GM12865 (cell line): ENCODE results near the gene SUSD6.
A peak's percentile ranks its signal among the peaks of the same experiment; 100 is the strongest.
"Not testable (repeated sequence)": the region's sequence is repeated elsewhere in the genome, so short reads cannot be mapped to it uniquely, and the experiment has no call there.

Experiments used
- DNase-seq: peaks from one replicate; pipeline ENCODE4 v3.0.0; 2010; ENCODE audit warnings: low read depth
- H3K4me3 ChIP-seq: 2 replicates; pipeline ENCODE4 v1.5.1; 2011; ENCODE audit warnings: mild to moderate bottlenecking, low read depth, low read length, control low read depth
- TF ChIP-seq, protein P1 (sequence below): IDR thresholded peaks from 2 replicates; pipeline ENCODE4 v1.5.1; 2011; ENCODE audit warnings: low read length, control low read depth, low read depth, inconsistent platforms; ENCODE audit not compliant: insufficient read depth; ENCODE audit errors: missing control alignments

Gene SUSD6

DNA sequence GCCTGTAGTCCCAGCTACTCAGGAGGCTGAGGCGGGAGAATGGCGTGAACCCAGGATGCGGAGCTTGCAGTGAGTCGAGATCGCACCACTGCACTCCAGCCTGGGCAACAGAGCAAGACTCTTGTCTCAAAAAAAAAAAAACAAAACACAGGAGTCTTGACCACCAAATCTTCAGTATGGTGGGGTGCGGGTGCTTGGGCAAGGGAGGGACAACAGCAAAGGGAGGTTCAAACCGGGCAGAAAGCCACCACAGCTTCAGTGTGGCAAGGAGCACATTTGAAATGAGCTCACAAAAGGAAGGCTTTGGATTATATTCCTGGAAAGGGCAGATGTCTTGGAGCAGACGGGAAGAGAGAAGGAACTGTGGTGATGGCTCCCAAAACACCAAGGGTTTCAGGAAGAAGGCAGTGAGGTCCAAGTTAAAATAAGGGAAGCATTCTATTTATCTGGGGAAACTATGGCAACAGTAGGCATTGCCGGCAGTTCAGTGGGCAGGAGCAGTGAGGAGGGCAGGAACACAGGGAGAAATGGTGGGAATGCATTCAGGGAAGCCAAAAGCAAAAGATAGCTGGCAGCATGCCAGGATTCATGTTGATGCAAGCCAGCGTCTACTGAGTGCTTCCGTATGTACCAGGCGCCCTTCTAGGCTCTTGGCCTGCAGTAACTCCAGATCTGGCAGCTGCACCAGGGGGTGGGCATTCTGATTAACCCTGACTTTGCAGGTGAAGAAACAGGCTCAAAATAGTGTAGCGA, 104.5 kb downstream of the SUSD6 start:
- no peak overlapping the region for H3K4me3 ChIP-seq
- TF ChIP-seq, protein P1, sequence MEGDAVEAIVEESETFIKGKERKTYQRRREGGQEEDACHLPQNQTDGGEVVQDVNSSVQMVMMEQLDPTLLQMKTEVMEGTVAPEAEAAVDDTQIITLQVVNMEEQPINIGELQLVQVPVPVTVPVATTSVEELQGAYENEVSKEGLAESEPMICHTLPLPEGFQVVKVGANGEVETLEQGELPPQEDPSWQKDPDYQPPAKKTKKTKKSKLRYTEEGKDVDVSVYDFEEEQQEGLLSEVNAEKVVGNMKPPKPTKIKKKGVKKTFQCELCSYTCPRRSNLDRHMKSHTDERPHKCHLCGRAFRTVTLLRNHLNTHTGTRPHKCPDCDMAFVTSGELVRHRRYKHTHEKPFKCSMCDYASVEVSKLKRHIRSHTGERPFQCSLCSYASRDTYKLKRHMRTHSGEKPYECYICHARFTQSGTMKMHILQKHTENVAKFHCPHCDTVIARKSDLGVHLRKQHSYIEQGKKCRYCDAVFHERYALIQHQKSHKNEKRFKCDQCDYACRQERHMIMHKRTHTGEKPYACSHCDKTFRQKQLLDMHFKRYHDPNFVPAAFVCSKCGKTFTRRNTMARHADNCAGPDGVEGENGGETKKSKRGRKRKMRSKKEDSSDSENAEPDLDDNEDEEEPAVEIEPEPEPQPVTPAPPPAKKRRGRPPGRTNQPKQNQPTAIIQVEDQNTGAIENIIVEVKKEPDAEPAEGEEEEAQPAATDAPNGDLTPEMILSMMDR: no peak
- DNase-seq: no peak

DNA sequence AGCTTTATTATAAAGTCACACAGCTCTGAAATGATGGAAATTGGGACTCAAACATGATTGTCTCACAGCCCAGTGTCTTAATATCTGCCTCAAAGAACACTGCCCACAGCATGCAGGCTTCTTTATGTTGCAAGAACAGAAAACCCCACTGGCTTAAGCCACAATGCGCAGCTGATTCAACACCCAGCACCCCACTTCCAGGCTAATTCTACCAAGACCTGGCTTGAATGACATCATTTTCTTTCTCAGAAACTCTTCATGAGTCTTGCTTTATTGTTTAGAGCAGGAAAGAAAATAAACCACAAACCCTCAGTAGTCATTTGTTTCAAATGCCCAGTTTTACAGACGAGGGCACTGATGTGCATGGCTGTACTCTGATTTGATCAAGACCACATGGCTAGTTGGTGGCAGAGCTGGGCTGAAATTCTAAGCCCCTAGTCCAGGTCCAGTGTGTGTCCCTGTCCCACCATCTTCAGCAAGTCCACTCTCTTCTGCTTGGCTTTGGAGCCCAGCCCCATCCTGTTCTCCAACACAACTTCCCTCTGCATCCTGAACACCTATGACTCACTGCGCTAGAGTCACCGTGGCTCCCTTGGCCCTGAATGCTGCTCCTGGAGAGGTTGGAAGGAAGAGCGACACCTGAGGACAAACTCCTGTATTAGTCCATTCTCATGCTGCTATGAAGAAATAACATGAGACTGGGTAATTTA, 105.2 kb downstream of the SUSD6 start:
- TF ChIP-seq, protein P1: no peak
- DNase-seq: no peak
- no peak overlapping the region for H3K4me3 ChIP-seq

DNA sequence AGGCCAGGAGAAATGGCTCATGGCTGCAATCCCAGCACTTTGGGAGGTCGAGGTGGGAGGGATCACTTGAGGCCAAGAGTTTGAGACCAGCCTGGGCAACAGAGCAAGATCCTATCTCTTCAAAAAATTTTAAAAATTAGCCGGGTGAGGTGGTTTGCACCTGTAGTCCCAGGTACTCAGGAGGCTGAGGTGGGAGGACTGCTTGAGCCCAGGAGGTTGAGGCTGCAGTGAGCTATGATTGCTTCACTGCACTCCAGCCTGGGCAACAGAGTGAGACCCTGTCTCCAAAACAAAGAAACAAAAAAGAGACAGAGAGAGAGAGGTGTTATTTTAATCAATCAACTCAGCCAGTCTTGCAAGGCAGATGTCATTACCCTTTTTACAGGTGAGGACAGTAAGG, 107.2 kb downstream of the SUSD6 start:
- not testable (repeated sequence) for H3K4me3 ChIP-seq, DNase-seq

DNA sequence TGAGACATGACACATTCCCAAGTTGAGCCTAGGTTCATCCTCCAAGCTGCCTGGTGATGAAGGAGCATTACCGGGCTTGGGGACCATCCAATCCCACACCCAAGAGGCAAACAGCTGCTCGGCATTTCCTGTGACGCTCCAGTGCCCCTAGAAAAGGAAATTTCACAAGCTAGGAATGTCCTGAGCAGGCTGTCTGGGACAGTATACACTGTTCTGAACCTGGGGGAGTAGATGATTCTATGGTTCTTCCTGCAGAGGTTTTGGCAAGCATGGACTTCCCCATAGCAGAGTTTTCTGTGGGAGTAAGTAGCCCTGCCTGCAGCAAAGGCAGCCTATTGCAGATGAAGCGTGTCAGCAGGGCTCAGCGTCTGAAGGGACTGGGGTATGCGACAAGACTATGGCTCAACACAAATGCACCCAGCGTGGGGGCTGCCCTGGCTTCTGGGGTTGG, 108.1 kb downstream of the SUSD6 start:
- DNase-seq: no peak
- H3K4me3 ChIP-seq: no peak overlapping the region
- TF ChIP-seq, protein P1: no peak

DNA sequence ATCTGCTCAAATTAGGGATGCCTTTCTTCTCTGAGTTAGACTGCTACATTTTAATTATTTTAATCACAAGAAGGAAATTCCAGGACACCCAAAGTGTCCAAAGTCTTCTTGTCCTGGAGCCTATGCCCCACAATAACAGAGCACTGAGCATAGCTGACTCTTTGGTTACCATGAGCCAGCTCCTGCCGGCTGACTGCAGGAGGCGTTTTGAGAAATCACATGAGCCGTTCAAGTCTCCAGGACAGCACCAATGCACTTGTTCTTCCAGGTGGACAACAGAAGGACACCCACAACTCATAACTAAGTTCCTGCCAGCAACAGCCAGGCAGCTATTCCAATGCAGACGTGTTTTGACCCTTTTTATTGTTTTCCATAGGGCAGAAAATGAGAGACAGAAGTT, 109.5 kb downstream of the SUSD6 start:
- no peak for DNase-seq
- no peak overlapping the region for H3K4me3 ChIP-seq
- TF ChIP-seq, protein P1: no peak

DNA sequence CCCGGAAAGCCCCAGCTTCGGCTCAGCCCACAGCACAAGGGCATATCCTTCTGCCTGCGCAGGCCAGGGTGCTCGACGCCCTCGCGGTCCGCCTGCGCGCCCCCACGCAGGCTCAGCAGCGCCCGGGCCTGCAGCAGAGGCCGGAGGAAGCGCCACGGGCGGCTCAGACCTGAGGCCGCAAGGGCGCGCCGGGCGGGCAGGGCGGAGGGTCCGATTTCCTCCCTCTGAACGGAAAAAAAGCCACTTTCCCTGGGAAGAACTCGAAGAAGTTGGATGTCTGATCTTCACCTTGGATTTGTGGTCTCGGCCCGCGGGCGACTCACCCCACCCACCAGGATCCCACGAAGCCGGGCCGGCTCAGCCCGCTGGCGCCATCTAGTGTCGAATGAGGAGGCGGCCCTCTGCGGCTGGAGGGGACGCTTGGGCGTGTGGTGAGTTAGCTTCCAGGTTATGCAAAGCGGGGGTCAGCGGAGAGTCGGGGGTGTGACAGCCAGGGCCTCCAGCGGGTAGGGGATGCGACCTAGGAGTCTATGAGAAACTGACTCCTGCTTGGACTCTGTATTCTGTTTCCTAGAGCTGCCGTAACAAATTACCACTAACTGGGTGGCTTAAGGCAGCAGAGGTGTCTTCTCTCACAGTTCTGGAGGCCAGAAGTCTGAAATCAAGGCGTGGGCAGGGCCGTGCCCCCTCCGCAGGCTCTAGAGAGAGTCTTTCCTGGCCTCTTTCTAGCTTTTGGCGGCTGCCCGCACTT, 115.5 kb downstream of the SUSD6 start:
- peak overlapping the region; percentile 56 for H3K4me3 ChIP-seq
- TF ChIP-seq, protein P1: peak; percentile 96
- peak; percentile 82 for DNase-seq

DNA sequence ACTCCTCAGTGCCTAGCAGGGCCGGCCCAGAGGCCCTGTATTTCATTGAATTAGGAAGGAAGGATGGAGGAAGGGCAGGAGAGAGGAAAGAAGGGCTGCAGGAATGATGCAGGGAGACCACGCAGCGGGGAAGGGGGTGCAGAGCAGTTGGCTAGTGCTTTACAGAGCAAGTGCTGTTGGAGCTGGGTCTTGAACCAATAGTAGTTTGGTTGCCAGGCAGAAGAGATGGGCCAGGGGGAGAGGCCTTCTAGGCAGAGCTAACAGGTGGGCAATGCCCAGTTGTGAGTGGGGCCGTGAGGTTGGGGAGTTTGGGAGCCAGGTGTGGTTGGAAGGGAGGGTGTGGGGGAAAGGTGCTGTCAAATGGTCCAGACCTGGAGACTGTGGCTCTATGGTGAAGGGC, 116.5 kb downstream of the SUSD6 start:
- no peak overlapping the region for H3K4me3 ChIP-seq
- DNase-seq: no peak
- TF ChIP-seq, protein P1: no peak

DNA sequence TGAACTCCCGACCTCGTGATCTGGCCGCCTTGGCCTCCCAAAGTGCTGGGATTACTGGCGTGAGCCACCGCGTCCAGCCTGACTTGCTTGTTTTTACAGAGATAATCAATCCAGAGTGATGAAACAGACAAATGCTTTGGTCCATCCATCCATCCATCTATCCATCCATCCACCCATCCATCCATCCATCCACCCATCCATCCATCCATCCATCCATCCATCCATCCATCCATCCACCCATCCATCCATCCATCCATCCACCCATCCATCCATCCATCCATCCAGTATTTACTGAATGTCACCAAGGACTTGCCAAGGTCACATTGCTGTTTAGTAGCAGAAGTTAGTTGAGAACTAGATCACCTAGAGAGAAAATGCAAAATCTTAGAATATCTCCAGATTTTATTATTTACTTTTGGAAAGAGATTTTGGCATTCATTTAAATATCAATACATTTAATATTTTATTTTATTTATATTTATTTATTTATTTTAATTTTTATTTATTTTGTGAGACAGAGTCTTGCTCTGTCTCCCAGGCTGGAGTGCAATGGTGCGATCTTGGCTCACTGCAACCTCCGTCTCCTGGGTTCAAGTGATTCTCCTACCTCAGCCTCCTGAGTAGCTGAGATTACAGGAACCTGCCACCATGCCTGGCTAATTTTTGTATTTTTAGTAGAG, 120.7 kb downstream of the SUSD6 start:
- not testable (repeated sequence) for DNase-seq

DNA sequence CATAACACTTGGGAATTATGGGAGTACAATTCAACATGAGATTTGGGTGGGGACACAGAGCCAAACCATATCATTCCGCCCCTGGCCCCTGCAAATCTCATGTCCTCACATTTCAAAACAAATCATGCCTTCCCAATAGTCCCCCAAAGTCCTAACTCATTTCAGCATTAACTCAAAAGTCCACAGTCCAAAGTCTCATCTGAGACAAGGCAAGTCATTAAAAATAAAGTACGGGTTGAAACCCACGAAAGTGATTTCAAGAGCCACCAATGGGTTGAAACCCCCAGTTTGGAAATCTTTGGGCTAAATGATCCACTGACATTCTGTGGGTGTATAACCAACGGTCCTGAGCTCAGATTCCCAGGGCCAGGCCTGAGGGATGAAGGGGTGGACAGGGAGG, 125.0 kb downstream of the SUSD6 start:
- not testable (repeated sequence) for DNase-seq, H3K4me3 ChIP-seq

More for the DNA sequence above, 120.7 kb downstream of the SUSD6 start:
- not testable (repeated sequence) for H3K4me3 ChIP-seq
